Stomach smooth muscle (tissue), 2 donors: Measurements from ENCODE around the gene CDH12.

Experiments
- H3K27ac ChIP-seq: one replicate; pipeline ENCODE4 v1.7.0; 2013; ENCODE audit warnings: mild to moderate bottlenecking, low read length, inconsistent platforms
- H3K27me3 ChIP-seq, 2 donors: one replicate each; pipeline ENCODE4 v1.7.0; 2013; ENCODE audit warnings: low read length in 2 of 2; ENCODE audit not compliant: insufficient read depth in 2 of 2, control insufficient read depth in 1 of 2
- H3K36me3 ChIP-seq, 2 donors: one replicate each; pipeline ENCODE4 v1.7.0; 2013; ENCODE audit warnings: low read length in 2 of 2; ENCODE audit not compliant: control insufficient read depth in 2 of 2, insufficient read depth in 2 of 2
- H3K4me1 ChIP-seq: one replicate; pipeline ENCODE4 v1.7.0; 2013; ENCODE audit warnings: low read length; ENCODE audit not compliant: control insufficient read depth, insufficient read depth
- H3K4me3 ChIP-seq, 2 donors: one replicate each; pipeline ENCODE4 v1.7.0; 2013; ENCODE audit warnings: low read length in 2 of 2
- H3K9ac ChIP-seq, 2 donors: one replicate each; pipeline ENCODE4 v1.7.0; 2013; ENCODE audit warnings: low read length in 2 of 2, mild to moderate bottlenecking in 1 of 2
- H3K9me3 ChIP-seq, 2 donors: one replicate each; pipeline ENCODE4 v1.7.0; 2013; ENCODE audit warnings: low read length in 2 of 2; ENCODE audit not compliant: control insufficient read depth in 2 of 2
- donor health status: healthy.
- donor health status: Pancreatic carcinoma.

The CDH12 gene

DNA sequence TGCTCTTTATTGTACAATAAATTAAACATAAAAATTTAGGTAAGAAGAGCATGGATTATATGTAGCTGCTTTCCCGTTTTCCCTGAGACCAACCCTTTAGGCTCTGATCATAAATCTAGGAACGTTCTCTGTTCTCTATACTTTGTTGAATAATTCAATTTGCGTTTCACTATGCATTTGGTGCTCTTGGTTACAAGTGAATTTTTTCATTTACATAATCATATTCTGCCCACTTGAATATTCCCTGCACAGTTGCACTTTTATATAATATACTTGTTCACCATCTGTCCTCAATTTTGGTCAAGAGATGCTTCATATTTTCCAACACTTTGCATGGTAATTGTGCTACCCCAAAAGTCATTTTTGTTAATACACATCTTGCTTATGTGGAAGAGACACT, 741.8 kb downstream of the CDH12 start:
- H3K4me3 ChIP-seq, result no peak overlapping the region

DNA sequence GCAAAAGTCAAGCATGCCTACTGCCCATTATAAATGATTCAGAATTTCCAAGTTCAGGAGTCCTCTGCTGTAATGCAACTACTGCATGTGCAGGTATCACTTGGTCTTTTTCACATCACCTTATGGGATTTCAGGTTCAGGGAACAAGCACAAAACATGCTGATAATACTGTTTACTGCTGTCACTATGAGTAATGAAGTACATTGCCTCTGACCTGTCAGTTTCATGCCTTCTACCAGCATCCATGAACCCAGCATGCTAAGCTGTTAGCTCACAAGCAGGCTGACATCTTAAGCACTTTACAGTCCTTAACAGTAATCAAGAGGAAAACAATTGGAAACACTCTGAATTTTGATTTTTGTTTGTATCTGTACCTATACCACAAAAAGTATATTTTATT, 743.8 kb downstream of the CDH12 start:
- Histone ChIP-seq H3K27me3 (no peaks in the 10 kb centered on the region), H3K36me3 (no peaks in the 10 kb centered on the region), H3K9me3 (no peaks in the 10 kb centered on the region), H3K4me3 (no peak overlapping the region), H3K9ac (no peak overlapping the region), H3K27ac (no peak overlapping the region), H3K4me1 (no peaks in the 10 kb centered on the region)

More for the DNA sequence above, 741.8 kb downstream of the CDH12 start:
- no peaks in the 10 kb centered on the region for H3K27me3 ChIP-seq
- no peaks in the 10 kb centered on the region for H3K36me3 ChIP-seq
- no peak overlapping the region for H3K9ac ChIP-seq
- no peak overlapping the region for H3K27ac ChIP-seq
- no peaks in the 10 kb centered on the region for H3K4me1 ChIP-seq
- H3K9me3 ChIP-seq, result no peaks in the 10 kb centered on the region

- no peak overlapping the region for H3K9ac ChIP-seq
- no peaks in the 10 kb centered on the region for H3K4me1 ChIP-seq
- H3K27me3 ChIP-seq, result no peaks in the 10 kb centered on the region
- H3K9me3 ChIP-seq, result no peaks in the 10 kb centered on the region
- H3K4me3 ChIP-seq, result no peak overlapping the region
- no peak overlapping the region for H3K27ac ChIP-seq
- H3K36me3 ChIP-seq, result no peaks in the 10 kb centered on the region
Measured at GRCh38 chr5:22108545-22108944, 744.6 kb downstream of the CDH12 start.

GRCh38 chr5:22102823-22103359, 750.3 kb downstream of the CDH12 start:
- H3K4me3 ChIP-seq, result no peak overlapping the region
- no peak overlapping the region for H3K27ac ChIP-seq
- H3K27me3 ChIP-seq, result no peaks in the 10 kb centered on the region
- no peaks in the 10 kb centered on the region for H3K36me3 ChIP-seq
- no peaks in the 10 kb centered on the region for H3K9me3 ChIP-seq
- H3K9ac ChIP-seq, result no peak overlapping the region
- no peaks in the 10 kb centered on the region for H3K4me1 ChIP-seq

DNA sequence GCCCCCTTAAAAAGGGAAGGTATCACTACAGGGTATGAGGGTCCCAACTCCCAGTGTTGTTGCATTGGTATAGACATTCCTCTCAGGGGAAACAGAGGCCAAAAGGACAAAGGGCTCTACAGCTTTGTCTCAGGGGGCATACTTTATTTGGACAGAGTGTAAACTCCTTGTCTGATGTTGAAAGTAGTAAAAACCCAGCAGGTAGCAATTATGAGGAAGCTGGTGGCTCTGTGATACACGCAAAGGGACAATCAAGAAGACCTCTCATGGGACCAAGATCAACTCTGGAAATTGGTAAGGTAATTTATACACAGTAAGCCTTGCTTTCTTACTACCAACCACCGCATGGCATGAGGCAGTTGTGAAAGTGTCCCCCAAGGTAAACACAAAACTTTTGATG, 764.6 kb downstream of the CDH12 start:
- H3K36me3 ChIP-seq, result no peaks in the 10 kb centered on the region
- H3K4me1 ChIP-seq, result no peaks in the 10 kb centered on the region
- H3K4me3 ChIP-seq, result no peak overlapping the region
- no peaks in the 10 kb centered on the region for H3K27me3 ChIP-seq
- H3K27ac ChIP-seq, result no peak overlapping the region
- H3K9me3 ChIP-seq, result no peaks in the 10 kb centered on the region
- H3K9ac ChIP-seq, result no peak overlapping the region

DNA sequence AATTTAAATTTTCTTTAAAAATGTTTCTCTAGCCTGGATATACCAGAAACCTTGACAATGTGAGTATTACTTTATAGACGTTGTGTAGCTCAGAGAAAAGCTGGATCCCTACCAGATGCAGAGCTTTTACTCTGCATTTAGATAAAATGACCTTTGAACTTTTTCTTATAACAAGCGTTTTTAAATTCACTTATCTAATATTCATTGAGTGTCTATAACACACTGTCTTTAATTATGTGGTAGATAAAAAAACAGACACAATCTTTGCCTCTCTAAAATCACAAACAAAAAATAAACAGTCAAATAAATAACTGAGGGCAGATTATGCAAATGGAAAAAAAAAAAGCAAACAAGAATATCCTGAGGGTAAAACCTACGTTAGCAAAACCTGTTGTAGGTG, 773.6 kb downstream of the CDH12 start:
- H3K4me1 ChIP-seq, result no peaks in the 10 kb centered on the region
- H3K27me3 ChIP-seq, result no peaks in the 10 kb centered on the region
- no peak overlapping the region for H3K9ac ChIP-seq
- no peak overlapping the region for H3K4me3 ChIP-seq
- no peaks in the 10 kb centered on the region for H3K36me3 ChIP-seq
- no peak overlapping the region for H3K27ac ChIP-seq
- H3K9me3 ChIP-seq, result no peaks in the 10 kb centered on the region

GRCh38 chr5:22079002-22079401, 774.1 kb downstream of the CDH12 start:
- Histone ChIP-seq H3K4me1 (no peaks in the 10 kb centered on the region), H3K4me3 (no peak overlapping the region), H3K36me3 (no peaks in the 10 kb centered on the region), H3K27ac (no peak overlapping the region), H3K9ac (no peak overlapping the region), H3K9me3 (no peaks in the 10 kb centered on the region), H3K27me3 (no peaks in the 10 kb centered on the region)

DNA sequence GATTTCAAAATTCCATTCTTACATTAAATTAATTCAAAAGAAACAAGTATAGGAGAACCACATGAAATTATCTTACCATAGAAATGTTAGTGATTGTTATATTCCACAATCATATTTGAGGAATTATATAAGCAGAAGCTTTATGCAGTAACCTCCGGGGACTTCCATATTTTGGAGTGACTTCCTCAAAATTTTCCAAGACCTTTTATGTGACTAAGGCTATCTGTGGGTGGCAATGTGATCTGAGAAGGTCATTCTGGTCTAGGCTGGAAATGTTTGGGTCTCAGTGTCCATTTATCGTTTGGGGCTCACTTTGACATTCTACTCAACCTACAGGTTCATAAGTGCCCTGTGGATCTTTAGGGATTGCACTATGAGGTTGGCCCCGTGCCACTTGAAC, 776.6 kb downstream of the CDH12 start:
- no peak overlapping the region for H3K9ac ChIP-seq
- H3K4me1 ChIP-seq, result no peaks in the 10 kb centered on the region
- no peaks in the 10 kb centered on the region for H3K27me3 ChIP-seq
- H3K9me3 ChIP-seq, result no peaks in the 10 kb centered on the region
- no peaks in the 10 kb centered on the region for H3K36me3 ChIP-seq
- H3K27ac ChIP-seq, result no peak overlapping the region
- no peak overlapping the region for H3K4me3 ChIP-seq

DNA sequence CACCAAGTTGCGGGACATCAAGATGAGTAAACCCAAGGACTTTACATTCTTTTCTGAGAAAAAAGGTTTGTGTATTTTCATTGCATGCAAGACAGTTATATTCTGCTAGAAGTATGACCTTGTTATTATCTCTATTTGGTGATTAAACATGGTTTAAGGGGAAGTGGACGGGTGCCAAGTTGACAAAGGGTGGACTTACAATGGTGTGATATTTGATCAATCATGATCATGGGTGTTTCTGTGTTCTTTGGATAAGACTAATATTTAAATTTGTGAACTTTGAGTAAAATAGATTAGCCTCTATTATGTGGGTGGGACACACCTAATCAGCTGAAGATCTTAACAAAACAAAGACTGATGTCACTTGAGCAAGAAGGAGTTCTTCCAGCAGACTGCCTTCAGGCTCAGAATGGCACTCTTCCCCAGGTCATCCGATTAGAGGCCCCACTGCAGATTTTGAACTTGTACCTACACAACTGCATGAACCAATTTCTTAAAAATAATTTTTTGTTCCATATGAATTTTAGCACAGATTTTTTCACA, 782.9 kb downstream of the CDH12 start:
- no peaks in the 10 kb centered on the region for H3K4me1 ChIP-seq
- H3K9ac ChIP-seq, result no peak overlapping the region
- H3K9me3 ChIP-seq, result peaks cover 0 to 5% of the 10 kb centered on the region in 2 donors
- no peak overlapping the region for H3K4me3 ChIP-seq
- no peak overlapping the region for H3K27ac ChIP-seq
- no peaks in the 10 kb centered on the region for H3K27me3 ChIP-seq
- no peaks in the 10 kb centered on the region for H3K36me3 ChIP-seq

DNA sequence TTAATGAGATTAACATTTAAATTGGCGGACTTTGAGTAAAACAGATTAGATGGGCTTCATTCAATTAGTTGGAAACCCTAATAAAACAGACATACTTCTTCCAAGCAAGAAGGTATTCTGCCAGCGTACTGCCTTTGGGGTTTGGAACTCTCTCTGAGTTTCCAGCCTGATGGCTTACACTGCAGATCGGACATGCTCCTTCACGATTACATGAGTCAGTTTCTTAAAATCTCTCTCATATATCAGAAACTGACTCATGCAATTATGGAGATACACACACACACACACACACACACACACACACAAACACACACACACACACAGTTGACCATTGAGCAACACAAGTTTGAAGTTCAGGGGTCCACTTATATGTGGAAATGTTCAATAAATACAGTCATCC, 789.4 kb downstream of the CDH12 start:
- Histone ChIP-seq H3K9ac (no peak overlapping the region), H3K27ac (no peak overlapping the region), H3K4me1 (no peaks in the 10 kb centered on the region), H3K9me3 (peaks cover 0 to 5% of the 10 kb centered on the region in 2 donors), H3K27me3 (no peaks in the 10 kb centered on the region), H3K4me3 (no peak overlapping the region), H3K36me3 (no peaks in the 10 kb centered on the region)

DNA sequence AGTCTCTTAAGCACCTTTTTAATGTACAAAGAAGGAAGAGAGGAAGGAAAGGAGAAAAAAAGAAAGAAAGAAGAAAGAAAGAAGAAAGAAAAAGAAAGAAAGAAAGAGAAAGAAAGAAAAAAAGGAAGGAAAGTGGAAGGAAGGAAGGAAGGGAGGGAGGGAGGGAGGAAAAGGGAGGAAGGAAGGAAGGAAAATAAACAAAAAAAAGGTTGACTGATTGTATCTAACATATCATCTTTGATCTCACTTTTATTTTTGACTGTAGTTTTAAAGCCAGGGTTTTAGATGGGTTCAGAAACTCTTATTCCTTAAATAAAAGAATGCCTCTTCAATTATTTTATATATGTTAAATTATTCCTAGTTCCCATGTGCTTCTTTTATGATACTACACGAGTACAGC, 794.5 kb downstream of the CDH12 start:
- Histone ChIP-seq H3K9ac (no peak overlapping the region), H3K27ac (no peak overlapping the region), H3K27me3 (no peaks in the 10 kb centered on the region), H3K36me3 (no peaks in the 10 kb centered on the region), H3K4me3 (no peak overlapping the region), H3K9me3 (no peaks in the 10 kb centered on the region), H3K4me1 (no peaks in the 10 kb centered on the region)
